Measurements from ENCODE around the gene NXPH4.

Gene NXPH4

GRCh38 chr12:57195186-57195585 lies 21.4 kb upstream of the NXPH4 start:
- TF ChIP-seq EZH2 (IDR thresholded peaks at IDR 0.05), result no peak
- TF ChIP-seq POLR2AphosphoS5 (IDR thresholded peaks at IDR 0.05; ENCODE audit: borderline replicate concordance, low read depth, low read length), result no peak
- TF ChIP-seq FOXP2 (optimal IDR thresholded peaks at IDR 0.05; ENCODE audit: control extremely low read depth, extremely low read length, insufficient read depth), result no peak
- H3K9ac ChIP-seq (ENCODE audit: insufficient read length), result no peak overlapping the region
- no peak for DNase-seq (ENCODE audit: low read depth, low spot score)
- H3K36me3 ChIP-seq (ENCODE audit: insufficient read depth, low read length), result peaks cover 69% of the 10 kb centered on the region; the same call in 1 of the 2 replicates
- no peak overlapping the region for H3K4me3 ChIP-seq
- no peak overlapping the region for H3K27ac ChIP-seq
- no peaks in the 10 kb centered on the region for H3K9me3 ChIP-seq (ENCODE audit: low read depth, low read length)

DNA sequence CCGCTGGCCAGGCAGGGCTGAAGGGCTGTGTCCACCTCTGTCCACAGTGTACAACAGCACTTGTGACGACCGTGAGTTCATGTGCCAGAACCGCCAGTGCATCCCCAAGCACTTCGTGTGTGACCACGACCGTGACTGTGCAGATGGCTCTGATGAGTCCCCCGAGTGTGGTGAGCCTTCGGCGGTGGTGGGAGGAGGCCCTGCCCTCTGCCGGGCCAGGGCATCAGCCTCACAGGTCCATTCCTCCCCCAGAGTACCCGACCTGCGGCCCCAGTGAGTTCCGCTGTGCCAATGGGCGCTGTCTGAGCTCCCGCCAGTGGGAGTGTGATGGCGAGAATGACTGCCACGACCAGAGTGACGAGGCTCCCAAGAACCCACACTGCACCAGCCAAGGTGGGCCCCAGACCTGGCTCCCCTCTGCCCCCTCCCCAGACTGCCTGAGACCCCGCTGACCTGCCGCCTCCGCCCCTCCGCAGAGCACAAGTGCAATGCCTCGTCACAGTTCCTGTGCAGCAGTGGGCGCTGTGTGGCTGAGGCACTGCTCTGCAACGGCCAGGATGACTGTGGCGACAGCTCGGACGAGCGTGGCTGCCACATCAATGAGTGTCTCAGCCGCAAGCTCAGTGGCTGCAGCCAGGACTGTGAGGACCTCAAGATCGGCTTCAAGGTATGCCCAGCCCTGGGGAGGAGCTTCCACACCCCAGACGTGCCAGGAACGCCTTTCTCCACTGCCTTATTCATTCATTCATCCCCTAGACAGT lies 20.8 kb upstream of the NXPH4 start:
- Histone ChIP-seq H3K4me3 (no peak overlapping the region), H3K27ac (no peak overlapping the region), H3K9ac (ENCODE audit: insufficient read length) (no peak overlapping the region), H3K9me3 (ENCODE audit: low read depth, low read length) (no peaks in the 10 kb centered on the region), H3K36me3 (ENCODE audit: insufficient read depth, low read length) (peaks cover 68% of the 10 kb centered on the region; the same call in 1 of the 2 replicates)
- TF ChIP-seq FOXP2 (optimal IDR thresholded peaks at IDR 0.05; ENCODE audit: control extremely low read depth, extremely low read length, insufficient read depth) (no peak), POLR2AphosphoS5 (IDR thresholded peaks at IDR 0.05; ENCODE audit: borderline replicate concordance, low read depth, low read length) (no peak), EZH2 (IDR thresholded peaks at IDR 0.05) (no peak)
- DNase-seq (ENCODE audit: low read depth, low spot score), result no peak

DNA sequence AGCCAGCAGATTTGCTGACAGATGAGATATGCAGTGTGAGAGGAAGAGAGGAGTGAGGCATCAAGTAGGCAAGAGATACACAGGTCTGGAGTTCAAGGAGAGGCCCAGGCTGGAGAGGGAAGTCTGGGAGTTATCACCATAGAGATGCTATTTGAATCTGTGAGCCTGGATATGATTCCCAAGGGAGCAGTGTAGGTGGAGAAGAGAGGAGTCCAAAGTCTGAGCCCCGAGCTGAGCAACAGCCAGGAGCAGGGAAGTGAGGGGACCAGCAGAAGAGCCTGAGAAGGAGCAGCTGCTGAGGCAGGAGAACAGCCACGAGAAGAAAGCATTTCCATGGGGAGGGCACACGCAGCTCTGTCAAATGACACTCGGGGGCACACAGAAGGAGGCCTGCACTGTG lies 20.2 kb upstream of the NXPH4 start:
- Histone ChIP-seq H3K4me3 (no peak overlapping the region), H3K9me3 (ENCODE audit: low read depth, low read length) (no peaks in the 10 kb centered on the region), H3K9ac (ENCODE audit: insufficient read length) (no peak overlapping the region), H3K27ac (no peak overlapping the region), H3K36me3 (ENCODE audit: insufficient read depth, low read length) (peaks cover 68% of the 10 kb centered on the region; the same call in 1 of the 2 replicates)
- TF ChIP-seq FOXP2 (optimal IDR thresholded peaks at IDR 0.05; ENCODE audit: control extremely low read depth, extremely low read length, insufficient read depth), result no peak
- TF ChIP-seq POLR2AphosphoS5 (IDR thresholded peaks at IDR 0.05; ENCODE audit: borderline replicate concordance, low read depth, low read length), result no peak
- TF ChIP-seq EZH2 (IDR thresholded peaks at IDR 0.05), result no peak
- DNase-seq (ENCODE audit: low read depth, low spot score), result no peak

- Histone ChIP-seq H3K27ac (no peak overlapping the region), H3K4me3 (no peak overlapping the region), H3K36me3 (ENCODE audit: insufficient read depth, low read length) (peaks cover 64% of the 10 kb centered on the region; the same call in 1 of the 2 replicates), H3K9ac (ENCODE audit: insufficient read length) (no peak overlapping the region), H3K9me3 (ENCODE audit: low read depth, low read length) (no peaks in the 10 kb centered on the region)
- DNase-seq (ENCODE audit: low read depth, low spot score), result no peak
- no peak for TF ChIP-seq FOXP2 (optimal IDR thresholded peaks at IDR 0.05; ENCODE audit: control extremely low read depth, extremely low read length, insufficient read depth)
- no peak for TF ChIP-seq POLR2AphosphoS5 (IDR thresholded peaks at IDR 0.05; ENCODE audit: borderline replicate concordance, low read depth, low read length)
- TF ChIP-seq EZH2 (IDR thresholded peaks at IDR 0.05), result no peak
Observed at GRCh38 chr12:57196956-57197355, 19.6 kb upstream of the NXPH4 start.

- Histone ChIP-seq H3K9me3 (ENCODE audit: low read depth, low read length) (no peaks in the 10 kb centered on the region), H3K27ac (no peak overlapping the region), H3K4me3 (no peak overlapping the region), H3K36me3 (ENCODE audit: insufficient read depth, low read length) (peaks cover 63% of the 10 kb centered on the region; the same call in 1 of the 2 replicates), H3K9ac (ENCODE audit: insufficient read length) (no peak overlapping the region)
- no peak for DNase-seq (ENCODE audit: low read depth, low spot score)
- TF ChIP-seq EZH2 (IDR thresholded peaks at IDR 0.05) (no peak), FOXP2 (optimal IDR thresholded peaks at IDR 0.05; ENCODE audit: control extremely low read depth, extremely low read length, insufficient read depth) (no peak), POLR2AphosphoS5 (IDR thresholded peaks at IDR 0.05; ENCODE audit: borderline replicate concordance, low read depth, low read length) (no peak)
Observed at GRCh38 chr12:57198329-57198728, 18.3 kb upstream of the NXPH4 start.

DNA sequence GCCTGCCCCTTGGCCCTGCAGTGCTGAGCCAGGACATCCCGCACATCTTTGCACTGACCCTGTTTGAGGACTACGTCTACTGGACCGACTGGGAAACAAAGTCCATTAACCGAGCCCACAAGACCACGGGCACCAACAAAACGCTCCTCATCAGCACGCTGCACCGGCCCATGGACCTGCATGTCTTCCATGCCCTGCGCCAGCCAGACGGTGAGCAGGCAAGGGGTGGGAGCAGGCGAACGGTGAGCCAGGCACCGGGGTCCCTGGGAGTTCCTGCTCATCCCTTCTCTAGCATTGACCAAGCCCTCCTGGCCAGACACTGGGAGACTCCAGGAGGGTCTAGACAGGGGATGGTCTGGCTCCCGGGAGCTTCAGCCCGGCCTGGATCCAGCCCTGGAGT lies 17.4 kb upstream of the NXPH4 start:
- no peak overlapping the region for H3K9ac ChIP-seq (ENCODE audit: insufficient read length)
- DNase-seq (ENCODE audit: low read depth, low spot score), result no peak
- TF ChIP-seq FOXP2 (optimal IDR thresholded peaks at IDR 0.05; ENCODE audit: control extremely low read depth, extremely low read length, insufficient read depth) (no peak), EZH2 (IDR thresholded peaks at IDR 0.05) (no peak), POLR2AphosphoS5 (IDR thresholded peaks at IDR 0.05; ENCODE audit: borderline replicate concordance, low read depth, low read length) (no peak)
- peaks cover 59% of the 10 kb centered on the region; the same call in 1 of the 2 replicates for H3K36me3 ChIP-seq (ENCODE audit: insufficient read depth, low read length)
- H3K27ac ChIP-seq, result no peak overlapping the region
- no peak overlapping the region for H3K4me3 ChIP-seq
- H3K9me3 ChIP-seq (ENCODE audit: low read depth, low read length), result no peaks in the 10 kb centered on the region

DNA sequence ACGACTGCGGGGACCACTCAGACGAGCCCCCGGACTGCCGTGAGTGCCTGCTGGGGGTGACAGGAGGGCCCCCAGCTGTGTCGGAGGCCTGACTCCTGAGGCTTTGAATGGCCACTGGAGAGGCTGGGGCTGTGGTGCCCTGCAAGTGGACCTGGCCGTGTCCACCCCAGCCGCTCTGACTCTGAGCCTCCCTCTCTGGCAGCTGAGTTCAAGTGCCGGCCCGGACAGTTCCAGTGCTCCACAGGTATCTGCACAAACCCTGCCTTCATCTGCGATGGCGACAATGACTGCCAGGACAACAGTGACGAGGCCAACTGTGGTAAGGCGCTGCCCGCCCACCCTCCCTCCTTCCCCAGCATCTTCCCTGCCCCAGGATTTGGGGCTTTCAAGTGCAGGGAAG lies 16.1 kb upstream of the NXPH4 start:
- H3K4me3 ChIP-seq, result no peak overlapping the region
- DNase-seq (ENCODE audit: low read depth, low spot score), result no peak
- TF ChIP-seq POLR2AphosphoS5 (IDR thresholded peaks at IDR 0.05; ENCODE audit: borderline replicate concordance, low read depth, low read length), result no peak
- TF ChIP-seq EZH2 (IDR thresholded peaks at IDR 0.05), result no peak
- TF ChIP-seq FOXP2 (optimal IDR thresholded peaks at IDR 0.05; ENCODE audit: control extremely low read depth, extremely low read length, insufficient read depth), result no peak
- no peak overlapping the region for H3K9ac ChIP-seq (ENCODE audit: insufficient read length)
- peaks cover 50% of the 10 kb centered on the region; the same call in 1 of the 2 replicates for H3K36me3 ChIP-seq (ENCODE audit: insufficient read depth, low read length)
- no peak overlapping the region for H3K27ac ChIP-seq
- no peaks in the 10 kb centered on the region for H3K9me3 ChIP-seq (ENCODE audit: low read depth, low read length)

DNA sequence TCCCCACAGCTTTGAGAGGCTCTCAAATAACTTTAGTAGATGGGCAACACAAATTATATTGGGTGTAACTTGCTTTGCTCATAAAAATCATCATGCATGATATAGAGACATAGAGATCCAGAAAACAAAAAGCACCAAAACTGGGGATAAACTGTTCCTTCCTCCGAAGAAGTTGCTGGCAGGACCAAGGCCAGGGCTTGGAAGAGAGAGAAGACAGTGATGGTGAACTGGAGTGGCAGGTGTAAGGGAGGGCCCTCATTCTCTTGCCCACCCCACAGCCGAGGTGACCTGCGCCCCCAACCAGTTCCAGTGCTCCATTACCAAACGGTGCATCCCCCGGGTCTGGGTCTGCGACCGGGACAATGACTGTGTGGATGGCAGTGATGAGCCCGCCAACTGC lies 15.4 kb upstream of the NXPH4 start:
- DNase-seq (ENCODE audit: low read depth, low spot score), result no peak
- Histone ChIP-seq H3K27ac (no peak overlapping the region), H3K9ac (ENCODE audit: insufficient read length) (no peak overlapping the region), H3K4me3 (no peak overlapping the region), H3K36me3 (ENCODE audit: insufficient read depth, low read length) (peaks cover 42% of the 10 kb centered on the region; the same call in 1 of the 2 replicates), H3K9me3 (ENCODE audit: low read depth, low read length) (no peaks in the 10 kb centered on the region)
- TF ChIP-seq FOXP2 (optimal IDR thresholded peaks at IDR 0.05; ENCODE audit: control extremely low read depth, extremely low read length, insufficient read depth), result no peak
- no peak for TF ChIP-seq EZH2 (IDR thresholded peaks at IDR 0.05)
- no peak for TF ChIP-seq POLR2AphosphoS5 (IDR thresholded peaks at IDR 0.05; ENCODE audit: borderline replicate concordance, low read depth, low read length)

Measured in SK-N-MC (cell line).